GM12891 (cell line): ENCODE measurements around the gene CUL1.

Source experiments
- PAX5 ChIP-seq: IDR thresholded peaks from 2 replicates; pipeline ENCODE4 v1.6.1; 2011; ENCODE audit warnings: low read length, moderate library complexity, mild to moderate bottlenecking; ENCODE audit not compliant: insufficient read depth, severe bottlenecking
- POLR2A ChIP-seq: IDR thresholded peaks from 2 replicates; pipeline ENCODE4 v1.6.1; 2011; ENCODE audit warnings: low read depth, low read length, control low read depth
- POLR2AphosphoS5 ChIP-seq: IDR thresholded peaks from 2 replicates; pipeline ENCODE4 v1.6.1; 2011; ENCODE audit warnings: low read depth, low read length, control low read depth
- POU2F2 ChIP-seq: IDR thresholded peaks from 2 replicates; pipeline ENCODE4 v1.6.1; 2011; ENCODE audit warnings: low read depth, mild to moderate bottlenecking, control low read depth, low read length, moderate library complexity
- SPI1 ChIP-seq: IDR thresholded peaks from 2 replicates; pipeline ENCODE4 v1.6.1; 2011; ENCODE audit warnings: low read depth, low read length, control low read depth
- TAF1 ChIP-seq: IDR thresholded peaks from 2 replicates; pipeline ENCODE4 v1.6.1; 2011; ENCODE audit warnings: low read depth, low read length, control low read depth

GRCh38 chr7:148661471-148661870 lies 37.2 kb upstream of the CUL1 start:
- TF ChIP-seq POLR2AphosphoS5 (no peak), POLR2A (no peak), POU2F2 (no peak), TAF1 (no peak), PAX5 (no peak), SPI1 (no peak)
